SK-N-SH treated with all-trans-retinoic acid at 6 μM for 48 hours (cell line): ENCODE measurements around the gene SPECC1L.

Experiments used
- OSR1 ChIP-seq: fragments of 250-450 bp; sonication (Bioruptor Pico); IDR thresholded peaks from 2 replicates; pipeline ENCODE4 v1.8.0; 2022; ENCODE audit warnings: moderate library complexity, mild to moderate bottlenecking, inconsistent platforms
- TOX ChIP-seq: fragments of 250-450 bp; sonication (Bioruptor Pico); IDR thresholded peaks from 2 replicates; pipeline ENCODE4 v1.8.0; 2021; ENCODE audit warnings: mild to moderate bottlenecking, moderate library complexity, borderline replicate concordance
- ZNF8 ChIP-seq: fragments of 450-650 bp; formaldehyde crosslinking; IDR thresholded peaks from 2 replicates; pipeline ENCODE4 v1.5.0; 2020; ENCODE audit warnings: mild to moderate bottlenecking, moderate library complexity
- TF ChIP-seq, protein P1 (sequence below): fragments of 250-450 bp; sonication (Bioruptor Pico); IDR thresholded peaks from 2 replicates; pipeline ENCODE4 v1.8.0; 2020; ENCODE audit warnings: mild to moderate bottlenecking, moderate library complexity, borderline replicate concordance
- TF ChIP-seq, protein P2 (sequence below): fragments of 250-450 bp; sonication (Bioruptor Pico); IDR thresholded peaks from 2 replicates; pipeline ENCODE4 v1.8.0; 2021; ENCODE audit warnings: low read depth, mild to moderate bottlenecking, moderate library complexity, borderline replicate concordance

- TF ChIP-seq, protein P1, sequence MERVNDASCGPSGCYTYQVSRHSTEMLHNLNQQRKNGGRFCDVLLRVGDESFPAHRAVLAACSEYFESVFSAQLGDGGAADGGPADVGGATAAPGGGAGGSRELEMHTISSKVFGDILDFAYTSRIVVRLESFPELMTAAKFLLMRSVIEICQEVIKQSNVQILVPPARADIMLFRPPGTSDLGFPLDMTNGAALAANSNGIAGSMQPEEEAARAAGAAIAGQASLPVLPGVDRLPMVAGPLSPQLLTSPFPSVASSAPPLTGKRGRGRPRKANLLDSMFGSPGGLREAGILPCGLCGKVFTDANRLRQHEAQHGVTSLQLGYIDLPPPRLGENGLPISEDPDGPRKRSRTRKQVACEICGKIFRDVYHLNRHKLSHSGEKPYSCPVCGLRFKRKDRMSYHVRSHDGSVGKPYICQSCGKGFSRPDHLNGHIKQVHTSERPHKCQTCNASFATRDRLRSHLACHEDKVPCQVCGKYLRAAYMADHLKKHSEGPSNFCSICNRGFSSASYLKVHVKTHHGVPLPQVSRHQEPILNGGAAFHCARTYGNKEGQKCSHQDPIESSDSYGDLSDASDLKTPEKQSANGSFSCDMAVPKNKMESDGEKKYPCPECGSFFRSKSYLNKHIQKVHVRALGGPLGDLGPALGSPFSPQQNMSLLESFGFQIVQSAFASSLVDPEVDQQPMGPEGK (CRISPR knock-in tag), result no peak
- TF ChIP-seq ZNF8 (no peak), TOX (CRISPR knock-in tag) (no peak), OSR1 (CRISPR knock-in tag) (no peak)
- TF ChIP-seq, protein P2, sequence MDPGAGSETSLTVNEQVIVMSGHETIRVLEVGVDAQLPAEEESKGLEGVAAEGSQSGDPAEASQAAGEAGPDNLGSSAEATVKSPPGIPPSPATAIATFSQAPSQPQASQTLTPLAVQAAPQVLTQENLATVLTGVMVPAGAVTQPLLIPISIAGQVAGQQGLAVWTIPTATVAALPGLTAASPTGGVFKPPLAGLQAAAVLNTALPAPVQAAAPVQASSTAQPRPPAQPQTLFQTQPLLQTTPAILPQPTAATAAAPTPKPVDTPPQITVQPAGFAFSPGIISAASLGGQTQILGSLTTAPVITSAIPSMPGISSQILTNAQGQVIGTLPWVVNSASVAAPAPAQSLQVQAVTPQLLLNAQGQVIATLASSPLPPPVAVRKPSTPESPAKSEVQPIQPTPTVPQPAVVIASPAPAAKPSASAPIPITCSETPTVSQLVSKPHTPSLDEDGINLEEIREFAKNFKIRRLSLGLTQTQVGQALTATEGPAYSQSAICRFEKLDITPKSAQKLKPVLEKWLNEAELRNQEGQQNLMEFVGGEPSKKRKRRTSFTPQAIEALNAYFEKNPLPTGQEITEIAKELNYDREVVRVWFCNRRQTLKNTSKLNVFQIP (CRISPR knock-in tag), result no peak
These were observed 134.1 kb downstream of the SPECC1L start for GRCh38 chr22:24404561-24405275.
